NCI-H2171 treated with DMSO at 0.1 percent for 48 hours (cell line): ENCODE data around the gene TCF7L2.

Experiments used
- DNase-seq: peaks from one replicate; lab custom pipeline; 2025; lab: John Stamatoyannopoulos, UW

Gene TCF7L2

DNA sequence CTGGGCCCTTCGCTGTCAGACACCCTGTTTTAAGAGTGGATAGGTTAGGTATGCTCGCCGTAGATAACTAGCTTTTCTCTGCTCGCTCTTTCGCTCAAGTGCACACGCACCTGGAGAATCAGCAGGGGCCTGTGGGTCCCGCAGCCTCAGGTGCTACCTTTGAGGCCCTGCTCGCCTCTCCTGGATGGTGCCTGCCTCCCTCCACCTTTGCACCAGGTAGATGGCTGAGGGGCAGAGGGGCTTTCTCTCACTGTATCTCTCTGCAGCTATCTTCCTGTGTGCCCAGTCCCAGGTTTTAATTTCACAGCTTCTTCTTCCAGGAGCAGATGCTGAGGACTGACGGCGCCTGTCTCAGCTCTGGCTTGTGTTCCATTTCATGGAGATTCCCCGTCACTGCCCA is 227.9 kb downstream of the TCF7L2 start:
- no peak for DNase-seq

GRCh38 chr10:113178771-113179170 is 228.7 kb downstream of the TCF7L2 start:
- DNase-seq, result no peak

DNA sequence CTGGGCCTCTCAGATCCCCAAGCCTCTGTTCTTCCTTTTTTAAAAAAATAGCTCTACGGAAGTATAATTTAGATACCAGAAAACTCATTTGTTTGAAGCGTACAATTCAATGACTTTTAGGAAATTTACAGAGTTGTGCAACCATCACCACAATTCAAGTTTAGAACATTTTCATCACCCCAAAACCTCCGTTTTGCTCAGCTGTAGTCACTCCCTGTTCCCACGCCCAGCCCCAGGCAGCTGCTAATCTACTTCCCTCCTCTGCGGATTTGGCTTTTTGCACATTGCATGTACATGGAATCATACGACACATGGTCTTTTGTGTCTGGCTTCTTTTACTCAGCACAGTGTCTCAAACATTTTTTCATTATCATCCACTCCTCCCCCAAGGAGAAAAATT is 229.2 kb downstream of the TCF7L2 start:
- DNase-seq, result no peak

DNA sequence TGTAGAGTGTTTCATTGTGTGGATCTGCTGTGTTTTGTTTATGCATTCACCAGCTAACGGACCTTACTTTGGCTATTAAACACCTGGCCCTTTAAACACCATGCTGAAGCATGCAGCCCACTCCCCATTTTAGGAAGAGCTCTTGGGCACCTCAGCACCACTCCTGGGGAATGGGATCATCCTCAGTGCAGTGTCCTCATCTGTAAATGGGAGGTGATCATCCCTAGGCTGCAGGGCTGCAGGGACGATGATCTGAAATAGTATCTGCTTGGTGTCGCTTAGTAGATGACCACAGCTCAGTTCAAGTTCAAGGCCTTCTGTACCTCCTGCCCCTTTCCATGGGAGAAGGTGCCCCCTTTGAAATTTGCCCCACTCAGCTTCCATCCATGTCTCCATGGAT is 229.9 kb downstream of the TCF7L2 start:
- no peak for DNase-seq

- no peak for DNase-seq
These were observed 230.5 kb downstream of the TCF7L2 start for GRCh38 chr10:113180401-113181154.

DNA sequence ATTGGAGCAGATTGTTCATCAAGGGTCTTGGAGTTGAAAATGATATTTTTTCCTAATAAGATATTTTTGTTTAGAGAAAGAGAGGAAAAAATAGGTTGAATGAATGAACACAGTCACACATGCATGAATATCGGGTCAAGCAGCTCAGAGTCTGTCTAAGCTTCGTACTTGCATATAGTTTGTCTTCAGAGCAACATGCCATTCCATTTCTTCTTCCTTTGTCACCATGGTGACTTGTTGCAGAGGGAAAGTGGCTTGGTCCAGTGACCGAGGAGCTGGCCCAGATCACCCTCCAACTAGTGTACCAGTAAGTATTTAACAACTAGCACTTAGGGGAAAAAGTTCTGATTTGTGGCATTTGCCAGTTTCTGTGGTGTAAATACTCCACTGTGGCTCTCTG is 232.1 kb downstream of the TCF7L2 start:
- no peak for DNase-seq

DNA sequence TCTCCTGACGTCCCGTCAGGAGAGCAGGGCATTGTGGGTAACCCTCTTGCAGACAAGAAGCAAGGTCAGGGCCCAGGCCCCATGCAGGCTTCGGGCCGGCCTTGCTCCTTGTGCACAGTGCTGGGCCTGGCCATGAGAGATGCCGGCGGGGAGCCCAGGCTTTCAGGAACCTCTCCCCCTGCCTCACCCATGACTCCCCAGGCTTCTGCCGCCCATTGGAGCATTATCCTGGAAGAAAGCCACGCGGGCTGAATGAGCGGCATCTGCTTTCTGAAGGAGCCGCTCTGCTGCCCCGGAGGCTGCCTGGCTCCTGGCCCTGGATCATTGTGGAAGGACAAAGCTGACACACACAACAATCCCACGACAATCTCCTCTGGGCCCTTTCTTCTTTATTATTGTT is 233.5 kb downstream of the TCF7L2 start:
- DNase-seq, result no peak

GRCh38 chr10:113187063-113187777 is 237.2 kb downstream of the TCF7L2 start:
- peak; percentile 7 for DNase-seq

- no peak for DNase-seq
These were observed 249.4 kb downstream of the TCF7L2 start for GRCh38 chr10:113199459-113199858.

GRCh38 chr10:113202011-113202410 is 252.0 kb downstream of the TCF7L2 start:
- DNase-seq, result no peak

GRCh38 chr10:113207924-113208323 is 257.9 kb downstream of the TCF7L2 start:
- DNase-seq, result no peak

DNA sequence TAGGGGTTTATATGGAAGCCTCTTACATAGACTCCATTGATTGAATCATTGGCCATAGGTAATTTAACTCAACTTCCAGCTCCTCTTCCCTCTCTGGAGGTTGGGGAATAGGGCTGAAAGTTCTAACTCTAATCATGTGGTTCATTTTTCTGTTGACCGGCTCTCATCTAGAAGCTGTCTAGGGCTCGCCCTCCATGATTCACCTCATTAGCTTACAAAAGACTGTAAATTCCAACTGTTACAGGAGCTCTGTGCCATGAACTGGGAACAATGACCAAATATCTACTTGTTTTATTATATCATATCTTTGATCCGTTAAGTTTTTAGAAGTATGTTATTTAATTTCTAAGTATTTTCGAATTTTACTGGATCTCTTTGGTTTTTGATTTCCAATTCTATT is 263.0 kb downstream of the TCF7L2 start:
- no peak for DNase-seq

DNA sequence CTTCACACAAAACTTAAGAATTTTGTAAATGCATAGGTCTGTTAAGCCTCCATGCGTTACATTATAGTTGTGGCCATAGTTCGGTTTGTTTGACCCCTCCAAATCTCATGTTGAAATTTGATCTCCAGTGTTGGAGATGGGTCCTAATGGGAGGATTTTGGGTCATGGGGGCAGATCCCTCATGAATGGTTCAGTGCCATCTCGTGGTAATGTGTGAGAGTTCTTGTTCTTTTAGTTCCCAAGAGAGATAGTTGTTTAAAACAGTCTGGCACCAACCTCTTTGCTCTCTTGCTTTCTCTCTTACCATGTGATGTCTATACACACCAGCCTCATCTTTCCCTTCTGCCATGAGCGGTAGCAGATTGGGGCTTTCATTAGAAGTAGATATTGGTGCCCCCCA is 264.3 kb downstream of the TCF7L2 start:
- DNase-seq, result no peak

DNA sequence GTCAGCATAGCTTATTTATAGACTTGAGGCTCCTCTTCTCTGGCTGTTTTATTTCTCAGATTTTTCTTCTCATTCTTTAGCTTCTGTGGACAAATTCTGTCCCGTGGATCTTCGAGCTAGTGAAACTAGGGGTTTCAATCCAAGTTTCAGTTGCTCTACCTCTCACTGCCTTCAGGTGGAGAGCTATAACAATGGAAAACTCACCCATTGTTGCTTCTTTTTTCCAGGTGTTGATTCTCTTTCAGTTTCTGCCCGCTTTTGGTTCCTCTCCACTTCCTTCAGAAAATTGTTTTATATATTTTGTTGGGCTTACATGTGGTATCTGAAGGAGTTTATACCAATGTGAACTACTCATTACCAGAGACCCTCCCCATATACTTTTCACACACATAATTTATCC is 266.1 kb downstream of the TCF7L2 start:
- no peak for DNase-seq
